GM12865 (cell line): ENCODE measurements around the gene UBQLNL.

Source experiments
- DNase-seq: peaks from one replicate; pipeline ENCODE4 v3.0.0; 2010; ENCODE audit warnings: low read depth
- H3K4me3 ChIP-seq: 2 replicates; pipeline ENCODE4 v1.5.1; 2011; ENCODE audit warnings: mild to moderate bottlenecking, low read depth, low read length, control low read depth
- TF ChIP-seq, protein P1 (sequence below): IDR thresholded peaks from 2 replicates; pipeline ENCODE4 v1.5.1; 2011; ENCODE audit warnings: low read length, control low read depth, low read depth, inconsistent platforms; ENCODE audit not compliant: insufficient read depth; ENCODE audit errors: missing control alignments

Gene UBQLNL

DNA sequence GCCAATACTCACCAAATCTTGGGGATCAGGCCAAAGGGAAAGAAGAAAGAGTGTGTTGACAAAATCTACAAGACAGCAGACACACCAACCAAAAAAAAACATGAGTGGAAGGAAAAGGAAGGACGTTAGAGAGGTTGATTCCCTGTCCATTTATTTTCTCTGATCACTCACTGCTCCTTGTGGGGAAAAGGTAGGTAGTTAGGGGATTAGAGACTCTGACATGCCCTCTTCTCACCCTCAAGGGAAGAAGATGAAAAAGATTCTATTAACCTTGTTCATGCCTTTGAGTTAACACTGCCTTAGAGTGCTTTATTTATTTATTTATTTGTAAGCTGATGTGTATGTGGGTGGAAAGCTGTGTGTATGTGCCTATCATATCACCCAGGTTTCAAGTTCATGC, 31.9 kb upstream of the UBQLNL start, which contains the start of gene OR52H1:
Gene OR52H1, minus strand, starts transcription at position 101 of the 400 bp plus-strand sequence. CDS start 3,035 bp downstream, outside the sequence.
- DNase-seq: no peak
- TF ChIP-seq, protein P1, sequence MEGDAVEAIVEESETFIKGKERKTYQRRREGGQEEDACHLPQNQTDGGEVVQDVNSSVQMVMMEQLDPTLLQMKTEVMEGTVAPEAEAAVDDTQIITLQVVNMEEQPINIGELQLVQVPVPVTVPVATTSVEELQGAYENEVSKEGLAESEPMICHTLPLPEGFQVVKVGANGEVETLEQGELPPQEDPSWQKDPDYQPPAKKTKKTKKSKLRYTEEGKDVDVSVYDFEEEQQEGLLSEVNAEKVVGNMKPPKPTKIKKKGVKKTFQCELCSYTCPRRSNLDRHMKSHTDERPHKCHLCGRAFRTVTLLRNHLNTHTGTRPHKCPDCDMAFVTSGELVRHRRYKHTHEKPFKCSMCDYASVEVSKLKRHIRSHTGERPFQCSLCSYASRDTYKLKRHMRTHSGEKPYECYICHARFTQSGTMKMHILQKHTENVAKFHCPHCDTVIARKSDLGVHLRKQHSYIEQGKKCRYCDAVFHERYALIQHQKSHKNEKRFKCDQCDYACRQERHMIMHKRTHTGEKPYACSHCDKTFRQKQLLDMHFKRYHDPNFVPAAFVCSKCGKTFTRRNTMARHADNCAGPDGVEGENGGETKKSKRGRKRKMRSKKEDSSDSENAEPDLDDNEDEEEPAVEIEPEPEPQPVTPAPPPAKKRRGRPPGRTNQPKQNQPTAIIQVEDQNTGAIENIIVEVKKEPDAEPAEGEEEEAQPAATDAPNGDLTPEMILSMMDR: no peak
- H3K4me3 ChIP-seq: no peak within 1 kb of the TSS

DNA sequence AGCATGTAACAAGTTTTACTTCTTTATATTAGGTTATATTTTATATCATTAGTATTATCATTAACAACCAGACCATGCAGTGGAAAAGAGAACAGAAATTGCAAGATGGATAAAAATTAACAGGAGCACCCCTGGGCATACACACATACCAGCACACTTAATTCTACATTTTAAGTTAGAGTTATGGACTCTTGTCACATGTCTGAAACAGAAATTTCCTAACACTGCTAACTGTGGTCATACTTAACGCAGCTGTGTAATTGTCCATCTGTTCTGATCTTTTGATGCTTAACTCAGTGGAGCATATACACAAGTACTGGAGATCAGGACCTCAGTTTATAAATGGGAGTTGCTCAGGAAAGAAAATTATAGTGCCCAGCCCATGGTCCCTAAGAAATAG, 31.5 kb upstream of the UBQLNL start:
- DNase-seq: no peak
- TF ChIP-seq, protein P1: no peak
- no peak overlapping the region for H3K4me3 ChIP-seq

DNA sequence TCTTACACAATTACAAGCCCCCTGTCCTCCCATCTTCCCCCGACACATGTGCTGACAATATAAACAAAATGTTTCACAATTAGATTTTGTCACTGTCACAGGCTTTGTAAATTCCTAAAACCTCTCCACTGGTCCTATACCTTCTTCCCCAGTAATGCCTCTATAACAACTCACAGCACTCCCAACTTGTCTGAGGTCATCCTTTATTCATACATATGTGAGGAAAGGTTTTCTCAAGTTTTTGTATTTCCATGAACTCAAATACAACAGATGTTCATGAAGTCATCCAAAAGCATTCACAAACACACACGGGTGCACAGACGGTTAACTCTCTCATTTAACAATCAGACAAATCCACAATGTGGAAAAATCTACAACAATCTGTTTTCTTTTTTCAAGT, 30.0 kb upstream of the UBQLNL start:
- TF ChIP-seq, protein P1: no peak
- no peak for DNase-seq
- H3K4me3 ChIP-seq: no peak overlapping the region

DNA sequence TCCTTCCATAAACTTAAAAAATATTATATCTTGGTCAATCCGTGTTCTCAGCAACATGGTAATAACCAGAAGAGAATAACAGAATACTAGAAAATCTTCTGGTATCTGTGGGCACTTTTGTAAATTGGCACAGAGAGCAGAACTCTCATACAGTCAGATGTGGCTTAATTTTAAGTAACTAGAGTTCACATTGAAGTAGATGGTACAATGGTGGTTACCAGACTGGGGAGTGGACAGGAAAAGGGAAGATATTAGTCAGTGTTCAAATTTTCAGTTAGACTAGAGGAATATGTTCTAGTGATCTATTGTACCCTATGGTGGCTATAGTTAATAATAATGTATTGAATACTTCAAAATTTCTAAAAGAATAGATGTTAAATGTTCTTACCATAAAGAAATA, 24.9 kb upstream of the UBQLNL start:
- DNase-seq: no peak
- TF ChIP-seq, protein P1: no peak
- no peak overlapping the region for H3K4me3 ChIP-seq

DNA sequence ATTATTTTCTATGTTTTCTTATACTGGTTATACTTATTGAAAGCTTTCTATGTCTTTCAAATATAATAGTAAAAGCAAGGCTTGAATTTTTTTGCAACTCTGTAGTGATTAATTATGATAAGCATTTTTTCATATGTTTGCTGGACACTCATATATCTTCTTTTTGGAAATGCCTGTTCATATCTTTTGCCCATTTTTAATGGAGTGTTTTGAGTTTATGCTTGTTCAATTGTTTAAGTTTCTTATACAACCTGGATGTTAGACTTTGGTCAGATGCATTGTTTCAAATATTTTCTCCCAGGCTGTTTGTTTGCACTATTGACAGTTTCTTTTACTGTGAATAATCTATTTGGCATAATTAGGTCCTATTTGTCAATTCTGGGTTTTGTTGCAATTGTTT, 20.0 kb upstream of the UBQLNL start:
- no peak overlapping the region for H3K4me3 ChIP-seq
- no peak for DNase-seq
- TF ChIP-seq, protein P1: no peak

DNA sequence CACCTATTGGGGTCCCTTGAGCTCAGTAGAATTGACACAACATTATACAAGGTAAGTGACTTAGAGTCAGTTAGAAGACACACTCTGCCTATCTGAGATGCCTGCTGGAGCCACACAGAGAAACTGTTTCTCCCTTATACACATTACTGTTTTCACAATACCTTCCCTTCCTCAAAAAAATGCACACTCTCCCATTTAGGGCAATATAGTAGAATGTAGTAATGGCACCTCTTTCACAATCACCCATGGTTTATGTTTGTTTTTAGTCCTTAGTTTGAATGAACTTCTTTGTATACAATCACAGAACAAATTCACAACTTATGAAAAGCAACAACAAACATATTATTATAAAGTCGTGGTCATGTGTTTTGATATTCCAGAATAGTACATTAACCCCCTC, 17.5 kb upstream of the UBQLNL start:
- no peak for DNase-seq
- TF ChIP-seq, protein P1: no peak

DNA sequence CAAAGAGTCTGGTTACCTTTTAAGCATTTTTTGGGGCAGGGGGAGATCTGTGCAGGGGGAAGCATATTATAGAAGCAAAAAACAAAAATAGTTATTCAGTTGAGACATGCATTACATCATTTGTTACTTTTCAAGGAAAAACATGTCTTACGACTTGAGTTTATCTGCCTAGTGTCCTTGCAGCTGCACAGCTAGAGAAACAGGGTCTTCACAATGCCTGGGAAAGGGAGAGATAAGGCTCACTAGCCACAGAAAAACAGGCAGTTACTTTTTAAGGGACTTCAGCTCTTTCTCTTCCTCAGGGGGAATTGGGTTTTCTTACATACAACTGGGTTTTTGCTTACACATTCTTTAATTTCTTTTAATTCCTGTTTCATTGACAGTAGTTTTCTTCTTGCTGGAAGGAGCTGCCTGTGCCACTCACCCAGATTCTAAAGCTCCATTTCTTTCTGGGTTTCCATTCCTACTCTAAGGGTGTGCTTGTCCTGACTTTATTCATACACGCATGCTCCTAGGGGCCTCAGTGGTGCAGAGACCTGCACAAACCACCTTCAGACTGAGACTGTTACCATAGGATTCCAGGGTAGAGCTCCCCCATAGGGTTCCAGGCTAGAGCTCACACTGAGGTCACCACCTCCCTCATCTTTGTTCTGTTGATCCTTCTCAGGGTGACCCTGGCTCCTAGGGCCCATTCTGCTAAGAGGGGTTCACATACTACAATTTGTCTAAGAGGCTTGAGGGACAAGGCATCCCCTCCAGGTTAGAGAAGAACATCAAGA, 14.7 kb upstream of the UBQLNL start:
- H3K4me3 ChIP-seq: no peak overlapping the region
- no peak for DNase-seq
- TF ChIP-seq, protein P1: no peak

More for the DNA sequence above, 17.5 kb upstream of the UBQLNL start:
- H3K4me3 ChIP-seq: no peak overlapping the region
